Measurements from ENCODE around the gene TMED9. TPM values are rescaled to one million over a fixed set of nuclear protein-coding genes. Genes with fewer than 3 reads are reported as not detected.
A peak's percentile ranks its signal among the peaks of the same experiment; 100 is the strongest.

The TMED9 gene
- total and polyA plus RNA-seq, 9 of the 15 experiments (the other 6 are each of a cell fraction or from before 2014, with no cell fraction given): 43.7 to 301 (median 90.0) TPM

GRCh38 chr5:177568326-177568725 lies 23.7 kb upstream of the TMED9 start (continued):
- no peak for TF ChIP-seq POLR3A (IDR thresholded peaks at IDR 0.05; ENCODE audit: borderline replicate concordance, extremely low read depth, insufficient read depth, insufficient read length)
- TF ChIP-seq SMARCA4 (IDR thresholded peaks at IDR 0.05): no peak
- no peak for TF ChIP-seq MEF2A (IDR thresholded peaks at IDR 0.05; ENCODE audit: control insufficient read depth, low read depth, low read length)
- no peak for TF ChIP-seq GTF2A2 (tag; IDR thresholded peaks at IDR 0.05)
- TF ChIP-seq E2F6 (IDR thresholded peaks at IDR 0.05; ENCODE audit: borderline replicate concordance in 1 of 2, extremely low read depth in 1 of 2, insufficient read depth in 1 of 2, insufficient read length in 1 of 2, low read depth in 1 of 2, low read length in 1 of 2, poor library complexity in 1 of 2, severe bottlenecking in 1 of 2): peak in 1 of 2 experiments; percentile 9
- TF ChIP-seq CREB1 (IDR thresholded peaks at IDR 0.05): no peak
- no peak for TF ChIP-seq CREB1 (CRISPR knock-in tag; IDR thresholded peaks at IDR 0.05)
- no peak for TF ChIP-seq BCOR (IDR thresholded peaks at IDR 0.05)
- TF ChIP-seq ATF3 (IDR thresholded peaks at IDR 0.05): peak; percentile 79
- no peak for TF ChIP-seq ATF3 (CRISPR knock-in tag; conservative IDR thresholded peaks at IDR 0.05)
- TF ChIP-seq JUND (IDR thresholded peaks at IDR 0.05; ENCODE audit: borderline replicate concordance, low read depth, low read length): peak; percentile 47; the same call in 1 of the 2 replicates
- TF ChIP-seq JUND (tag; IDR thresholded peaks at IDR 0.05; ENCODE audit: borderline replicate concordance, low read depth, low read length): no peak
- no peak for TF ChIP-seq NFRKB (IDR thresholded peaks at IDR 0.05; ENCODE audit: low read depth)
- no peak for TF ChIP-seq ZBTB9 (CRISPR knock-in tag; IDR thresholded peaks at IDR 0.05)
- TF ChIP-seq IRF9 (tag; IDR thresholded peaks at IDR 0.05): no peak
- no peak for TF ChIP-seq ZNF766 (CRISPR knock-in tag; conservative IDR thresholded peaks at IDR 0.05)
- no peak for TF ChIP-seq ZBTB33 (CRISPR knock-in tag; IDR thresholded peaks at IDR 0.05)
- no peak for TF ChIP-seq ZSCAN29 (IDR thresholded peaks at IDR 0.05)
- TF ChIP-seq MTA1 (IDR thresholded peaks at IDR 0.05; ENCODE audit: borderline replicate concordance): no peak
- TF ChIP-seq ZNF384 (IDR thresholded peaks at IDR 0.05; ENCODE audit: low read depth, low read length): peak; percentile 74
- TF ChIP-seq SMC3 (conservative IDR thresholded peaks at IDR 0.05; ENCODE audit: insufficient read depth, low read depth, low read length): no peak
- TF ChIP-seq MTF1 (CRISPR knock-in tag; IDR thresholded peaks at IDR 0.05; ENCODE audit: borderline replicate concordance): no peak
- TF ChIP-seq ZNF696 (CRISPR knock-in tag; conservative IDR thresholded peaks at IDR 0.05): no peak
- TF ChIP-seq ZNF507 (tag; conservative IDR thresholded peaks at IDR 0.05): no peak
- TF ChIP-seq HNRNPUL1 (IDR thresholded peaks at IDR 0.05; ENCODE audit: low read length): no peak

All from K562 (cell line).